Activated CD4-positive, alpha-beta T cell treated with anti-CD3 and anti-CD28 coated beads, Interleukin-2, amount 50 U/mL, for 16 hours (primary cell): ENCODE measurements around the gene SUN3.
"Not testable (repeated sequence)": the region's sequence is repeated elsewhere in the genome, so short reads cannot be mapped to it uniquely, and the experiment has no call there.

Source experiments
- DNase-seq: peaks from one replicate; pipeline ENCODE4 v3.0.0-alpha.2; 2020

SUN3 gene

DNA sequence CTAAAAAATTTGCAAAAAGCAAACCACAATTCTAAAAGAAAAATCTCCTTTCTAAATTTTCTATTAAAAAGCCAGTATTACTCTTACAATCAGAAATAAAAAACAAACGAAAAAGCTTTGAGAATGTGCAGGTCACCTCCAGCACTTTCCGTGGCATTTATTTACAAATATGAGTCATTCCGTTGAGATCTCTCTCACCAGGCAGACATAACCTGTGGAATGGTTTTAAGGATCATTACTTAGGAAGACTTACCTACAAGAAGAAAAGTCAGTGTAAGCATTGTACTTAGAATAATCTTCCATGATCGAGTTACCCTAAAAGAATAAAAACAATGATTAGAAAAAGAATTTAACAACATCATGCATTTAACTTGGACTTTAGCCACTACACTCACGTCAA is 3.3 kb downstream of the SUN3 start:
- DNase-seq: no peak

DNA sequence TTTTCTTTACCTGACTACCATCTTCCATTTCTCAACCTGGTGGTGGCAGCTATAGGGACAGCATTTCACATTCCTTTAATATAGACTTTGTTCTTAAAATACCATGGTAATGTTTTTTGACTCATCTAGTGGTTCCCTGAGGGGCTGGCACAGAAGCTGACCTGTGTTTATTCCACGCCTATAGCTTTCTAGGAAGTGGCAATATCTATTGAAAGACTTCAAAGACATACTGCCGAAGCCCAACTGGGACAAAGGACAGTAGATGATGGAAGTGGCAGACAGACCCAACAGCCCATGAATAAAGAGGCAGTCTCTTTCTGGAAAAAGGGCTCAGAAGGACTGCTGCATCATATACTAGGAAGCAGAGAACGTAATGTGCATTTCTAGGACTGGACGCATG is 11.2 kb downstream of the SUN3 start:
- no peak for DNase-seq

DNA sequence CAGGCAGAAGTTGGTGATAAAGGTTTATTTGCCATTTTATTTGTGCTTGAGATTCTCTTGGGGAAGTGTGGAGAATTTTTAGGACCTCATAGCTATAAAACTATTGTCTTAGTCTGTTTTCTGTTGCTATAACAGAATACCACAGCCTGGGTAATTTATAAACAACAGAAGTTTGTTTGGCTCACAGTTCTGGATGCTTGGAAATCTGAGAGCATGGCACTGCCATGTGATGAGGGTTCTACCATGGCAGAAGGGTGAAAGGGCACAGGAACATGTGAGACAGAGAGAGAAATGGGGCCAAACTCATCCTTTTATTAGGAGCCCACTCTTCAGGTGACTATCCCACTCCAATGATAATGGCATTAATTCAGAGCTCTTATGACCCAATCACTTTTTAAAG is 12.3 kb downstream of the SUN3 start:
- DNase-seq: no peak

DNA sequence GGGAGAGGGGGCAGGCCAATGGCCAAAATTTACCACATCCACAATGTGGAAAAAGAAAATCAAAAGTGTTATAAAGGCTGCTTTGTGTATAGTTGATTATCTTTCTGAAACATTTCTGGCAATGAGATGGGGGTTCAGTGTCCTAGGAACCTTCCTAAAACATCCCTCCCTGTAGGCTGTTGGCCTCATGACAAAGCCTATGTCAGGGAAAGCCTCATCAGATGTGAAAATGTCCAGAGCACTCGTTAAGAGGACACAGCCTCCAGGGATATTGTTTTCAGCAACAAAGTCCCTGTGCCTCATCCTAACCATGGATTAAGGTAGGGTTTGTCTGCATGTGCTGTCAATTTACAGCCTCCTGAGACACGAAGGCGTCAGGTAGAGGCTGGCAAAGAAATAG is 17.0 kb downstream of the SUN3 start:
- no peak for DNase-seq

DNA sequence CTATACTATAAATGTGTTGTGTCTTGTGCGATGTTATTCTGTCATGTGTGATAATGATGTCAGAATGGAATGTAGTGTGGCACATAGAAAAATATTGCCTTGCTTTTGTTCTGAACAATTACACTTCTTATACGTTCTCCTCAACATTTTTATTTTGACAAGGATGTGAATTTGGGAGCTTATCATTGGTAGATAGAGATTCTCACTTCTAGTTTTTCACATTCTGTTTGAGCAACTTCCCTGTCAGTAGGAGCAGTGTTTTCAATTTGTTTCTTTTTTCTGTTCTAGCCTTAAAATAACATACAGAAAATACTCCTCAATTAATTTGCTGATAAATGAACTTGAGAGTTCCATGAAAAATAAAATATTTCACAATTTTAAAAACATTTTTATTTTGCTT is 17.6 kb downstream of the SUN3 start:
- no peak for DNase-seq

DNA sequence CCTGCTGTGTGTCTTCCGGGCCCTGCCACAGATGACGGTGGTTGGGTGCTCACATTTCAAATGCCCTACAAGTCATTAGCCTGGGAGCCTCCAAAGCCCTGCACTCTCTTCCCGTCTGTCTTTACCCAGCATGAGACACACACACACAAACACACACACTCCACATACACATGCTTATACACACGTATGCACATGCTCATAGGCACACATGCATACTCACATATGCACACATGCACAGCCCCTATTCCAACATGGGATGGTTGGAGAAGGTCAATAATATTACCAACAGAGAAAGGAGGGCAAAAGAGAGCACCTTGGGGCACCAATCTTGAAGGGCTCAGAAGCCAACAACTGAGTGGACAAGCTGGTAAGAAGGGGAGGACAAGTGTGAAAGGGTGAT is 19.0 kb downstream of the SUN3 start:
- DNase-seq: no peak

DNA sequence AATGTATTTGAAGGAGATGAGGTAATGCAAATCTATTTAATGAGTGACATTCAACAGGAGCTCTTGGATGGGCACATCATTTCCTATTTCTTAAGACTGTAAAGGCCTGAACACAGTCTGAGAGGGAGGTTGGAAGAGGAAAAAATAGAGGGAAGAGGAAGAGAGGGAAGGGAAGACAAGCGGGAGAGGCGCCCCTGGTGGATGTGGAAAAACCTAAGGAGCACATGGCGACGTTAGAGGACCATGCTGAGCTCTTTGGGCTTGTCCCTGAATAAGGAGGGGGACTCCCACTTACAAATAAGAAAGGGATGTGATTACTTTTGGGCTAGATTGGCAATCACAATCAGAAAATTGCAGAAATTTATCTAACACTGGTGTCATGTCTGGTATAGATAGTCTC is 19.6 kb downstream of the SUN3 start:
- no peak for DNase-seq

DNA sequence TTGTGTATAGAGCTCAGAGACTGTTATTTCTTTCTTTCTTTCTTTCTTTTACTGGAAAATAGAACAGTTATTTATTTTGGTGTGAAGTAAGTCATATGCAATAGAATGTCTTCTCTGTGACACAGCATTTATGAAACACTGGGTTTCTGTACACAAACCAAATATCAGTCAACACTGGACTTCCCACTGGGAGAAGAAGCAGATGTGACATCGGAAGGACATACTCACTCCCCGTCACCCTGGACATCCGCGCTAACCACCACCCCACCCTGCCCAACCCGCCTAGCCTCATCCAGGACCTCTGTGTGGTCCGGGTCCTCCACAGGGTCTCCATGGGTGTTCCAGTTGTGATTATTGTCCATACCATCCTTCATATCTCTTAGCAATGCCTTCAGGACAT is 22.0 kb downstream of the SUN3 start:
- no peak for DNase-seq

DNA sequence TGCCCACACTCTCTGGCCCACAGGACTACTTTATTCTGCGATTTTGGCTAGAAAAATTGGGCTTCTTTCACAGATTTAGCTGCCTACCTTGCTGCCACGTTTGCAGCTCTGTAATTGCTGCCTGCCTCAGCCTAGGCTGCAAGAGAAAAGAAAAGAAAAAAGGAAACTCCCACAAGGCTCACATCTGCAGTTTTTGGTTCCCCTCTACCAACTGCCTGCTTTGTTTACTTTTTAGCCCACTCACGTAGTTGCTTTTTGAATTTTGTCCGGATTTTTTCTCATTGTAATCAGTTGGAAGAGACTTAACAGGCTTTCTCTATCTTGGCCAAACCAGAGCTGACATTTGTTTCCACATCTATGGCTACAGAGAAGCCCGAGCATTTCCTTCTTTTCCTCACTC is 24.3 kb downstream of the SUN3 start:
- DNase-seq: no peak

DNA sequence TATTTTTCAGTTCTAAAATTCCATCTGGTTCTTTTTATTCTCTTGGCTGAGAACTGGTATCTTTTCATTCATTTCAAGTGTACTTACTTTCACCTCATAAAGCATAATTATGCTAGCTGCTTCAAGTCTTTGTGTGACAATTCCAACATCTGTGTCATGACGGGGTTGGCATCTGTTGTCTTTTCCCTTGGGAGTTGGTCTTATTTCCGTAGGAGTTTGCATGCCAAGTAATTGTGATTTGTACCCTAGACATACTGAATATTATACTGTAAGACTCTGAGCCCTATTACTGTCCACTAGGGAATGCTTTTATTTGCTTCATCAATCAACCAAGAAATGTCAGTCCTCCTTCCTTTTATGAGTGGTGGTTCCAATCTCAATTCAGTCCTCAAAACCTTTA is 24.9 kb downstream of the SUN3 start:
- no peak for DNase-seq

DNA sequence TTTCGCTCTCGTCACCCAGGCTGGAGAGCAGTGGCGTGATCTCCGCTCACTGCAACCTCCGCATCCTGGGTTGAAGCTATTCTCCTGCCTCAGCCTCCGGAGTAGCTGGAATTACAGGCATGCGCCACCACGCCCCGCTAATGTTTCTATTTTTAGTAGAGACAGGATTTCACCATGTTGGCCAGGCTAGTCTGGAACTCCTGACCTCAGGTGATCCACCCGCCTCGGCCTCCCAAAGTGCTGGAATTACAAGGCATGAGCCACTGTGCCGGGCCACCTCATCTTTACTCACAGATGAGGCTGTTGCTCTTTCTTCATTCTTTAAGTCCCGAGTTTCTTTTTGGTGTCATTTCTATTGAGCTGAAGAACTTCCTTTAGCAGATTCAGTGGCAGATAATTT is 28.7 kb downstream of the SUN3 start:
- not testable (repeated sequence) for DNase-seq

DNA sequence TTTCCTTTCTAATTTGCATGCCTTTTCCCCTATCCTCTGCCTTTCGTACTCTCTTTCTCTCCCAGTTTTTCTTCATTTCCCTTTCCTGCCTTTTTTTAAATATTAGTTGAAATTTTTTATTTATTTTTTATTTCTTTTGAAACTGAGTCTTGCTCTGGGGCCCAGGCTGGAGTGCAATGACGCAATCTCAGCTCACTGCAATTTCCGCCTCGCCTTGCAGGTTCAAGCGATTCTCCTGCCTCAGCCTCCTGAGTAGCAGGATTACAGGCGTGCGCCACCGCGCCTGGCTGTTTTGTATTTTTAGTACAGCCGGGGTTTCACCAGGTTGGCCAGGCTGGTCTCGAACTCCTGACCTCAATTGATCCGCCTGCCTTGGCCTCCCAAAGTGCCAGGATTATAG is 29.5 kb downstream of the SUN3 start:
- no peak for DNase-seq

DNA sequence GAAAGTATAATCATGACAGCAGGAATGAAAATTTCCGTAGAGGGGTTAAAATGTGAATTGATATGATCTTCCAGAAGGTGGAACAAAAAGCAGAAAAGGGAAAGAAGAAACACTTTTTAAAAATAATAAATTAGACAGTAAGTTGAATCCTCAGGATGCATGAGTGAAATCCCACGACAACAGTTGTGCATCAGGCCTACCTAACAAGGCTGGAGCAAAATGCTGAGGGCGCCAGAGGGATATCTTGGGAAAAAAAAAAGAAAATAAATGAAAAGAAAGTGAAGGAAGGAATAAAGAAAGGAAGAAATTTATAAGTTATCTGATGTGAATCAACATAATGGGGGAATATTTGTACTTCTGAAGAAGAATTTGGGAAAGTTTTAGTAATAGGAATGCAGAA is 36.5 kb downstream of the SUN3 start:
- DNase-seq: no peak

DNA sequence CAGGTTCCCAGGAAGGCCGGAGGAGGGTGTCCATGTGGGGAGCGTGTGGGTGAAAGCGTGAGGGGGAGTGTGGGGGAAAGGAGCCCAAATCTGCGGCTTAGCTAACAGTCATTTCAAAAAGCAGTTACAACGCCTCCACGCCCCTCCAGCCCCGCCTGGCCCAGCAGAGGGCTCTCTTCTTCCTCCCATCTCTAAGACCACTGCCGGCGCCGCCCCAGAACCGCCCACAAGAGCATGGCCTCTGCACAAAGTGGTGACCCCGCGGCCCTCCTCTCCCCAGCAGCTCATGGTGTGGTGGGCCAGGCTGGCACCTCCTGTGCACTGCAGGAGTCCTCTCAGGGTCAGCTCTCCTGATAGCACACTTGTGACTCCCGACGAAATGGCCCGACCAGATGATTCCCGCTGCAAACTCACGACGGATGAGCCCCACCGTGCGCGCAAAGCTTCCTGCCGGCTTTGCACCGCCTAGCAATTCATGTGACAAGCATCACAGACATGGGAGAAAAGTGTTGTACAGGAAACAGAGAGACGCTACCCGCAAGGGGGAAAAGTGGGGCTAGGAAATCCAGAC is 37.1 kb downstream of the SUN3 start:
- peak; percentile 91 for DNase-seq

DNA sequence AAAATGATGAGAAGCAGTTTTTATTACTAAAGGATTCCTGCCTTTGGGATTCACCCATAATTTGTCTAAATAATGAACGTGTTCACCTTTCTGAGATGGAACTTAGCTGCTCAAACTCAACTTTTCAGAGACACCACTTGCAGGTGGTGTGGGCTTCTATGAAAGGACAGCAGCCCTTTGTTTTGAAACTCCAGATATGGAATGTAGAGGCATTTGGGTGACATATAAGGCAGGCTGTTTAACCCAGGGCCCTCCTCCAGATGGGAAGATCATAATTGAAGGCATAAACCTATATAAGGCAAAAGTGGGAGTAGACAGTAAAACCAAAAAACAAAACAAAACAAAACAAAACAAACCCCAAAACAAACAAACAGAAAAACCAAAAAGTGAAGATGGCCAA is 37.6 kb downstream of the SUN3 start:
- DNase-seq: no peak

DNA sequence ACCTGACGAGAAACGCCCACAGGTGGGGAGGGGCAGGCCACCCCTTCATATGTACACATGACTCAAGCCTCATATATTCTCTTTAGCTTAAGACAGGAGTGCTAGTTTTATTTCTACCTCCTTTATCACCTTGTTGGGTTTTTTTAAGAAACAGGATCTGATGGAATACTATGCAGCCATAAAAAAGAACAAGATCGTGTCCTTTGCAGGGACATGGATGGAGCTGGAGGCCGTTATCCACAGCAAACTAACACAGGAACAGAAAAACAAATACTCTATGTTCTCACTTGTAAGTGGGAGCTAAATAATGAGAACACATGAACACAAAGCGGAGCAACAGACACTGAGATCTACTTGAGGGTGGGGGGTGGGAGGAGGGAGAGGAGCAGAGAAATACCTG is 38.3 kb downstream of the SUN3 start:
- no peak for DNase-seq

DNA sequence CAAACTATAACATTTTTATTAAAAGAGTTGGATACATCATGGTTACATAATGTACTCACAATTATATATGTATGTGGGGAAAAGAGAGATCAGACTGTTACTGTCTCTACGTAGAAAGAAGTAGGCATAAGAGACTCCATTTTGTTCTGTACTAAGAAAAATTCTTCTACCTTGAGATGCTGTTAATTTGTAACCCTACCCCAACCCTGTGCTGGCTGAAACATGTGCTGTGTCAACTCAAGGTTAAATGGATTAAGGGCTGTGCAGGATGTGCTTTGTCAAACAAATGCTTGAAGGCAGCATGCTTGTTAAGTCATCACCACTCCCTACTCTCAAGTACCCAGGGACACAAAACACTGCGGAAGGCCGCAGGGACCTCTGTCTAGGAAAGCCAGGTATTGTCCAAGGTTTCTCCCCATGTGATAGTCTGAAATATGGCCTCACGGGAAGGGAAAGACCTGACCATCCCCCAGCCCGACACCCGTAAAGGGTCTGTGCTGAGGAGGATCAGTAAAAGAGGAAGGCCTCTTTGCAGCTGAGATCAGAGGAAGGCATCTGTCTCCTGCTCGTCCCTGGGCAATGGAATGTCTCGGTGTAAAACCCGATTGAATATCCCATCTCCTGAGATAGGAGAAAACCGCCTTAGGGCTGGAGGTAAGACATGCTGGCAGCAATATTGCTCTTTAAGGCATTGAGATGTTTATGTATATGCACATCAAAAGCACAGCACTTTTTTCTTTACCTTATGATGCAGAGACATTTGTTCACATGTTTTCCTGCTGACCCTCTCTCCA is 39.1 kb downstream of the SUN3 start:
- not testable (repeated sequence) for DNase-seq

DNA sequence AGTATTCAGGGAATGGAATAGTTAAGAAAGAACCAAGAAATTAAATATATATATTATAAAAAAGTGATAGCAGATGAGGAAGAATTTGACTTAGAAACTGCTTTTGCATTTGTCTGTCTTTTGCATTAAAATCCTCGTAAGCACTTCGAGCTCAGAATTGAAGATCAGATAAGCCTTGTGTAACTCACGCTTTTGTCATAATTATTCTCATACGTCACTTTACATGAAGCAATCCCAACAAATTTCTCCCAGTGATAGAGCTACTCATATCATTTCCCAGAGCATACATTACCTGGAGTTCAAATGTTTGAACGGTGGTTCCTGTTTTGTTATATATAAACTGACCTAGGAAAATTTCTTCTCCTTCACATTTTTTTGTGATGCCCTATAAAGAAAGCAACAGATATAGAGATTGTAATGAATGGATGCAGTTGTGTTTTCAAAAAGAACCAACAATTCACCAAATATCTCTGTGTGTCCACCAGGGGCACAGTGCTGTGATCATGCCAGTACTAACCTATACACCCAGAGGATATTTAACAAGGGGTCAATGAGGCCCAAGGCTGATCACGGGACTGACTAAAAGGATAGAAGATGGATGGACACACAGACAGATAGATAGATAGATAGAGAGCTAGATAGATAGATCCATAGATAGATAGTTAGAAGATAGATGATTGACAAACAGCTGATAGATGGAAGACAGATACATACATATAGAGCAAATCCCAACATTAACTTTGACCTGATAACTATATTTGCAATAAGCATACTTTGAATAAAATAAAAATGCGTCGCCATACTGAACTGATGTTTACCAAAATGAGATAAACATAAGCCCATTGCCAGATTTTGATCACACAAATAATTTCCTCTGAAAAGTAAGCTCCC is 40.2 kb downstream of the SUN3 start:
- DNase-seq: no peak

DNA sequence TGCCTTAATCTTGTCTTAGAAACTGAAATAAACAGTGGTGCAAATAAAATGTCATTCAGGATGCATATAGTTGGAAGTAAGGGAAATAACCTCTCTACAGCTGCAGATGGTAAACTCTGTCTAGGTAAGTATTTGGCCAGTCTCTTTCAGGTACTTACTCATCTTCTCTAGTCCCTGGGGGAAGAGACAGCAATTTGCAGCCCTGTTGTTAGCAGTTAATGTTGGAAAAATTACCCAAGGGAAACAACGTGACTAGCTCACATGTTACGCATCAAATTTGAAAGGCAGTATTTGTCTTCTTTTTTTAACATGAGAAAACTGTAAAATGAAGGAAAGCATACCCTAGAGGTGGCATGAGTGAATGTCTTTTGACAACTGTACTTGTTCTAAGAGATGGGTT is 46.3 kb downstream of the SUN3 start:
- no peak for DNase-seq

DNA sequence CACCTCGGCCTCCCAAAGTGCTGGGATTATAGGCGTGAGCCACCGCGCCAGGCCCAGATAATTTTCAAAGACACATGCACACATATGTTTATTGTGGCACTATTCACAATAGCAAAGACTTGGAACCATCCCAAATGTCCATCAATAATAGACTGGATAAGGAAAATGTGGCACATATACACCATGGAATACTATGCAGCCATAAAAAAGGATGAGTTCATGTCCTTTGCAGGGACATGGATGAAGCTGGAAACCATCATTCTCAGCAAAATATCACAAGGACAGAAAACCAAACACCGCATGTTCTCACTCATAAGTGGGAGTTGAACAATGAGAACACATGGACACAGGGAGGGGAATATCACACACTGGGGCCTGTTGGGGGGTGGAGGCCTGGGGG is 48.3 kb downstream of the SUN3 start:
- not testable (repeated sequence) for DNase-seq

DNA sequence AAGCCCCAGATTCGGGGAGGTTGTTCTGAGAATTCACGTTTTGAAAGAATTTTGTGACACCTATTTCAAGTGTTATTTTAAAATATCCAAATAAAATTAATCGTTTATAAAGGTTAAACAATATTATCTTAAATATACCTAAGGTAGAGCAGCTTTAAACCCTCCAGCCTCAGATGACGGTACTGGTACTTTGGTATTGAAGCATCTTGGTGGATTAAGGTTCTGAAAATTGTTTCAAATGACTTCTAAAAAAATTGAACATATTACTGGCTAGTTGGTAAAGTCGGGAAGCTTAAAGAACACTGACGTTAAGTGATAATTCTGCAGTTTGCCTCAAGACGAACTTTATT is 49.1 kb downstream of the SUN3 start:
- no peak for DNase-seq

DNA sequence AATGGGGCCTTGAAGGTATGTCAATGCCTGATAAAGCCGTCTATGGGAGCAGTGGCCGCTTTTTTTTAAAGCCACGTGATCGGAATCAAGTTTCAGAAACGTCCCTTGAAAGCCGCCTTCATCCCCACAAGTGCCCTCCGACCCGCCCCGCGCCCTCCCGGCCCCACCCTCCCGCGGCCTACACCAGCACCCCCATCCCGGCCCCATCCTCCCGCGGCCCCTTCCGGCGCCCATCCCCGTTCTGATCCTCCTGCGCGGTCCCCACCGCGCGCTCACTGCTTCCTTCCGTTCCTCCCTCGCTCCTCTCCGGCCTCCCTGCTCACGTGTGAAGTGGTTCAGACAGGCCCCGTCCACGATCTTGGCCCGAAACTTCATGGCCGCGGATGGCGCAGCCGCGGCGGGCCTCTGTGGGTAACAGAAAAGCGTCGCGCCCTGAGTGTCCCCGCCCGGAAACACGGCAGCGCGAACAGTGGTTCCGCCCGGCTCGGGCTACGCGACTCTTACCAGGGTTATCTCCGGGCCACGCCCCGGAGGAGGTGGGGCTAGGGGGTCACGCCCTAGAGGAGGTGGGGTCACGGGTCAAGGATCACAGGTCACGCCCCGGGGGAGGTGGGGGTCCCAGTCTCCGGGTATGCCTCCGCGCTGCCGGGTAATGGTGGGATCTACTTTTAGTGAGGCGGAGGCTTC is 49.6 kb downstream of the SUN3 start, which contains the start of gene HUS1:
TSS of gene HUS1 (minus strand) at position 471 of the 687 bp plus-strand sequence. CDS start at position 375, 96 bp downstream.
- peak; percentile 95 for DNase-seq

DNA sequence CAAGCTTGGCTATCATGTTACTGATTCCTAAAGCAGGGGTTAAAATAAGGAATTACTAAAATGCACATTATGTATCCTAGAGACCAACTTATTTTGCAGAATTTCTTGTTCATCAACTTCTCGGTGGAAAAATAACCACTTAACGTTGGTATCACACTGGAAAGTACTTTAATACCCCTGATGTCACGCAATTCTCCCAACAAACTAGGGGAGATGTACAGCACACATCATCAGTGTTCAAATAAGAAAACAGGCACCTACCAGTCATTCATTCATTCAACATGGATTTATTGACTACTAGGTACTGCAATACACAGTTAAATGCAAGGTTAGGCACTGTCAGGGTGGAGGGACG is 50.1 kb downstream of the SUN3 start:
- no peak for DNase-seq
